ENCODE results near the gene CALHM3.

The CALHM3 gene

GRCh38 chr10:103457176-103457712 is 21.8 kb downstream of the CALHM3 start:
- TF ChIP-seq EZH2 (IDR thresholded peaks at IDR 0.05; ENCODE audit: borderline replicate concordance, low read length) (no peak), CTCF (IDR thresholded peaks at IDR 0.05; ENCODE audit: low read length) (no peak)

GRCh38 chr10:103456074-103456660 is 22.9 kb downstream of the CALHM3 start:
- Histone ChIP-seq H3K9me3 (ENCODE audit: low read length) (no peaks in the 10 kb centered on the region), H2AFZ (ENCODE audit: low read length) (no peak overlapping the region), H3K27ac (ENCODE audit: low read depth, low read length, poor library complexity, severe bottlenecking) (no peak overlapping the region), H3K4me3 (ENCODE audit: low read depth, low read length, poor library complexity, severe bottlenecking) (no peak overlapping the region), H3K4me2 (ENCODE audit: low read length) (no peak overlapping the region), H3K27me3 (ENCODE audit: insufficient read depth, low read length) (no peaks in the 10 kb centered on the region), H4K20me1 (ENCODE audit: insufficient read depth, low read length) (no peaks in the 10 kb centered on the region), H3K4me1 (ENCODE audit: insufficient read depth, low read length, severe bottlenecking) (peaks cover 11% of the 10 kb centered on the region), H3K9me2 (ENCODE audit: low read depth, low read length) (no peaks in the 10 kb centered on the region), H3K36me3 (ENCODE audit: insufficient read depth, low read length) (peaks cover 1% of the 10 kb centered on the region; the same call in 1 of the 2 replicates), H3K79me2 (ENCODE audit: insufficient read depth, low read length) (no peaks in the 10 kb centered on the region), H3K9ac (ENCODE audit: low read length) (no peak overlapping the region), H3F3A (ENCODE audit: insufficient read depth, low read length) (no peaks in the 10 kb centered on the region; the same call in 1 of the 2 replicates)
- TF ChIP-seq EZH2 (IDR thresholded peaks at IDR 0.05; ENCODE audit: borderline replicate concordance, low read length) (no peak), CTCF (IDR thresholded peaks at IDR 0.05; ENCODE audit: low read length) (no peak)

More at GRCh38 chr10:103457176-103457712, 21.8 kb downstream of the CALHM3 start:
- Histone ChIP-seq H3K27ac (ENCODE audit: low read depth, low read length, poor library complexity, severe bottlenecking) (no peak overlapping the region), H3K27me3 (ENCODE audit: insufficient read depth, low read length) (no peaks in the 10 kb centered on the region), H3K36me3 (ENCODE audit: insufficient read depth, low read length) (no peaks in the 10 kb centered on the region), H3K4me2 (ENCODE audit: low read length) (no peak overlapping the region), H3F3A (ENCODE audit: insufficient read depth, low read length) (no peaks in the 10 kb centered on the region; the same call in 1 of the 2 replicates), H3K4me3 (ENCODE audit: low read depth, low read length, poor library complexity, severe bottlenecking) (no peak overlapping the region), H3K4me1 (ENCODE audit: insufficient read depth, low read length, severe bottlenecking) (peaks cover 6% of the 10 kb centered on the region), H4K20me1 (ENCODE audit: insufficient read depth, low read length) (no peaks in the 10 kb centered on the region), H3K9ac (ENCODE audit: low read length) (no peak overlapping the region), H2AFZ (ENCODE audit: low read length) (no peak overlapping the region), H3K9me2 (ENCODE audit: low read depth, low read length) (no peaks in the 10 kb centered on the region), H3K79me2 (ENCODE audit: insufficient read depth, low read length) (no peaks in the 10 kb centered on the region), H3K9me3 (ENCODE audit: low read length) (no peaks in the 10 kb centered on the region)

GRCh38 chr10:103455235-103455634 is 23.8 kb downstream of the CALHM3 start:
- TF ChIP-seq CTCF (IDR thresholded peaks at IDR 0.05; ENCODE audit: low read length) (no peak), EZH2 (IDR thresholded peaks at IDR 0.05; ENCODE audit: borderline replicate concordance, low read length) (no peak)
- Histone ChIP-seq H2AFZ (ENCODE audit: low read length) (no peak overlapping the region), H3K4me1 (ENCODE audit: insufficient read depth, low read length, severe bottlenecking) (peaks cover 11% of the 10 kb centered on the region), H3K27ac (ENCODE audit: low read depth, low read length, poor library complexity, severe bottlenecking) (no peak overlapping the region), H3K9ac (ENCODE audit: low read length) (no peak overlapping the region), H3K36me3 (ENCODE audit: insufficient read depth, low read length) (peaks cover 4% of the 10 kb centered on the region; the same call in 1 of the 2 replicates), H3K4me2 (ENCODE audit: low read length) (no peak overlapping the region), H3K79me2 (ENCODE audit: insufficient read depth, low read length) (no peaks in the 10 kb centered on the region), H3K9me3 (ENCODE audit: low read length) (no peaks in the 10 kb centered on the region), H3K27me3 (ENCODE audit: insufficient read depth, low read length) (no peaks in the 10 kb centered on the region), H3K9me2 (ENCODE audit: low read depth, low read length) (no peaks in the 10 kb centered on the region), H4K20me1 (ENCODE audit: insufficient read depth, low read length) (no peaks in the 10 kb centered on the region), H3F3A (ENCODE audit: insufficient read depth, low read length) (no peaks in the 10 kb centered on the region; the same call in 1 of the 2 replicates), H3K4me3 (ENCODE audit: low read depth, low read length, poor library complexity, severe bottlenecking) (no peak overlapping the region)

All from OCI-LY1 (cell line).